Epithelial cell of proximal tubule (primary cell): ENCODE measurements around the gene CYSTM1. TPM values are rescaled to one million over a fixed set of nuclear protein-coding genes. Genes with fewer than 3 reads are reported as not detected.

Experiments
- DNase-seq: peaks from one replicate; pipeline ENCODE4 v3.0.0-alpha.2; 2011; ENCODE audit warnings: low read depth
- H3K4me3 ChIP-seq: 2 replicates; pipeline ENCODE4 v1.5.1; 2011; ENCODE audit warnings: low read depth, mild to moderate bottlenecking, low read length
- CTCF ChIP-seq: conservative IDR thresholded peaks from 2 replicates; pipeline ENCODE4 v1.5.1; 2012; ENCODE audit warnings: low read depth, mild to moderate bottlenecking, low read length
- total RNA-seq: library from RNA; depleted of rRNA; stranded (reverse); fragments of >200 nt; gene quantifications from 2 replicates; pipeline ENCODE4 v1.2.3, GENCODE V29; 2015

CYSTM1 gene
- total RNA-seq, 1 donor from 2014 or later: 161 TPM

DNA sequence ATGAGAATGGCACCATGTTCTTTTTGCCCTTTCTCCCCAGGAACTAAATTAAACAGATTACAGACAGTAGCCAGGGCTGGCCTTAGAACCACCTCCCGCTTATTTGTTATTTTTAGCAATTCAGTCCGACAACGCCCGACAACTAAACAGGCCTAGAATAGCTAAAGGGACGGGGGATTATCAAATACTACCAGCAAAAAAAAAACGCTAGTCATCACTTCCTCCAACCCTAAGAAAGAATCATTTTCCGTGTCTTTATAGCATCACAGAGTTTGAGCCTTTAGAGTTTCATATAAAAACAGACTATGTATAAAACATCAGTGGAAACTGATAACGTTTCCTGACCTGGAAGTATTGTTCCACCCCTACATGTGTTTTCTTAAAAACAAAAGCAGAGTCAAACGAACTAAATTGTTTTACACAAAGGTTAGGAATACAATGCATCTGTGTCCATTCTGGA, 92.6 kb downstream of the CYSTM1 start:
- no peak for DNase-seq
- no peak overlapping the region for H3K4me3 ChIP-seq
- no peak for TF ChIP-seq CTCF

GRCh38 chr5:140270008-140270407, 95.0 kb downstream of the CYSTM1 start:
- no peak for DNase-seq
- H3K4me3 ChIP-seq: no peak overlapping the region
- no peak for TF ChIP-seq CTCF

GRCh38 chr5:140273401-140273877, 98.5 kb downstream of the CYSTM1 start:
- no peak for TF ChIP-seq CTCF
- H3K4me3 ChIP-seq: no peak overlapping the region
- no peak for DNase-seq

- DNase-seq: no peak
- TF ChIP-seq CTCF: no peak
- H3K4me3 ChIP-seq: no peak overlapping the region
These were observed 100.8 kb downstream of the CYSTM1 start for GRCh38 chr5:140275837-140276236.

- no peak overlapping the region for H3K4me3 ChIP-seq
- TF ChIP-seq CTCF: no peak
- no peak for DNase-seq
These were observed 107.3 kb downstream of the CYSTM1 start for GRCh38 chr5:140282266-140282665.

DNA sequence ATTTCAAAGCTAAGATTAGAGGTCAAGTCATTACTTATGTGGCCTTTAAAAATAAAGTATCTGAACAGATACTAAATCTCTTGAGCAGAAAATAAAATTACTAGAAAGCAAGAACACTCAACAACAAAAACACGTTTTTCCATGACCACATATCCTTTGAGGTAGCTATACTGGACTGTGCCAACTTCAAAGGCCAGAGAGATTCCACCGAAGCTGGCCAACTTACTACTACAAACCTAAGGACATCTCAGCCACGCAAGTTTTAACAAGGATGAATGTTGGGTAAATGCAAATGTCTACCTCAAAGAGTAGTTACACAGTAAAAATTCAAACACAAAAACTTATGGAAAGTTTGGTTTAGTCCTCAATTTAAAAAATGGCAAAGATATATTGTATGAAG, 109.0 kb downstream of the CYSTM1 start:
- no peak for TF ChIP-seq CTCF
- H3K4me3 ChIP-seq: no peak overlapping the region
- DNase-seq: no peak

DNA sequence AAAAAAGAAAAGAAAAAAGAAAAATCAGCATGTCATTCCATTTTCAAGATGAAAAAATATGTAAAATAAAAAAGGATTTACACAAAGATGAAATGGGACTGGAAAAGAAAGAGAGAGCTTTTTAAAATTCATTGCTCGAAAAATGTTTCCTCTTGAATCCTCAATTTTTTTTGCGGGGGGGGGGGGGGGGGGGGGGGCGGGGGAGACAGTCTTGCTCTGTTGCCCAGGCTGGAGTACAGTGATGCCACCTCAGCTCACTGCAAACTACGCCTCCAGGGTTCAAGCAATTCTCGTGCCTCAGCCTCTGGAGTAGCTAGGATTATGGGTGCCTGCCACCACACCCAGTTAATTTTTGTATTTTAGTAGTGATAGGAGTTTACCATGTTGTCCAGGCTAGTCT, 111.4 kb downstream of the CYSTM1 start:
- TF ChIP-seq CTCF: no peak
- no peak overlapping the region for H3K4me3 ChIP-seq
- DNase-seq: no peak
